Epithelial cell of prostate (primary cell): Measurements from ENCODE around the gene ZNF648.
"Not testable (repeated sequence)": the region's sequence is repeated elsewhere in the genome, so short reads cannot be mapped to it uniquely, and the experiment has no call there.

Experiments
- DNase-seq: peaks from one replicate; pipeline ENCODE4 v3.0.0-alpha.2; 2011; ENCODE audit warnings: low read depth, low spot score
- H3K27ac ChIP-seq: fragments of 450-650 bp; 2 replicates; pipeline ENCODE4 v1.5.1; 2017; ENCODE audit warnings: mild to moderate bottlenecking

Gene ZNF648

GRCh38 chr1:182080955-182081582 is 19.6 kb upstream of the ZNF648 start:
- no peak overlapping the region for H3K27ac ChIP-seq
- no peak for DNase-seq

GRCh38 chr1:182080040-182080439 is 18.5 kb upstream of the ZNF648 start:
- no peak for DNase-seq
- no peak overlapping the region for H3K27ac ChIP-seq

GRCh38 chr1:182071924-182072323 is 10.4 kb upstream of the ZNF648 start:
- no peak for DNase-seq
- no peak overlapping the region for H3K27ac ChIP-seq

GRCh38 chr1:182069028-182069466 is 7.5 kb upstream of the ZNF648 start:
- H3K27ac ChIP-seq, result no peak overlapping the region
- DNase-seq, result no peak

GRCh38 chr1:182066934-182067333 is 5.4 kb upstream of the ZNF648 start:
- DNase-seq, result no peak
- no peak overlapping the region for H3K27ac ChIP-seq

GRCh38 chr1:182065126-182065845 is 3.8 kb upstream of the ZNF648 start:
- DNase-seq, result no peak
- H3K27ac ChIP-seq, result no peak overlapping the region

- DNase-seq, result no peak
- H3K27ac ChIP-seq, result no peak overlapping the region
Observed at GRCh38 chr1:182064611-182065010, 3.1 kb upstream of the ZNF648 start.

- no peak overlapping the region for H3K27ac ChIP-seq
- no peak for DNase-seq
Observed at GRCh38 chr1:182062223-182062622, 711 bp upstream of the ZNF648 start.

GRCh38 chr1:182060877-182061276 is 635 bp downstream of the ZNF648 start:
- H3K27ac ChIP-seq, result no peak overlapping the region
- no peak for DNase-seq

GRCh38 chr1:182059936-182060335 is 1.6 kb downstream of the ZNF648 start:
- no peak overlapping the region for H3K27ac ChIP-seq
- no peak for DNase-seq

GRCh38 chr1:182056601-182057366 is 4.7 kb downstream of the ZNF648 start:
- H3K27ac ChIP-seq, result no peak overlapping the region
- no peak for DNase-seq

- DNase-seq, result no peak
- no peak overlapping the region for H3K27ac ChIP-seq
Observed at GRCh38 chr1:182054698-182055326, 6.7 kb downstream of the ZNF648 start.

- DNase-seq, result no peak
- no peak overlapping the region for H3K27ac ChIP-seq
Observed at GRCh38 chr1:182052355-182052754, 9.2 kb downstream of the ZNF648 start.

- no peak overlapping the region for H3K27ac ChIP-seq
- DNase-seq, result no peak
Observed at GRCh38 chr1:182051938-182052337, 9.6 kb downstream of the ZNF648 start.

- no peak for DNase-seq
- H3K27ac ChIP-seq, result no peak overlapping the region
Observed at GRCh38 chr1:182050481-182051448, 10.7 kb downstream of the ZNF648 start.

- DNase-seq, result no peak
- no peak overlapping the region for H3K27ac ChIP-seq
Observed at GRCh38 chr1:182048562-182048961, 12.9 kb downstream of the ZNF648 start.

GRCh38 chr1:182046763-182047162 is 14.7 kb downstream of the ZNF648 start:
- DNase-seq, result no peak
- H3K27ac ChIP-seq, result no peak overlapping the region

GRCh38 chr1:182045481-182045880 is 16.0 kb downstream of the ZNF648 start:
- H3K27ac ChIP-seq, DNase-seq: not testable (repeated sequence)

- no peak overlapping the region for H3K27ac ChIP-seq
- DNase-seq, result no peak
Observed at GRCh38 chr1:182041615-182042014, 19.9 kb downstream of the ZNF648 start.

GRCh38 chr1:182038220-182038619 is 23.3 kb downstream of the ZNF648 start:
- H3K27ac ChIP-seq, result no peak overlapping the region
- no peak for DNase-seq
